Astrocyte (in vitro differentiated cells and primary cell): ENCODE results near the gene LYRM4. TPM values are rescaled to one million over a fixed set of nuclear protein-coding genes. Genes with fewer than 3 reads are reported as not detected.

Experiments
- DNase-seq: peaks from one replicate; pipeline ENCODE4 v3.0.0-alpha.2; 2010; ENCODE audit warnings: low read depth
- FAIRE-seq: peaks from 2 replicates; lab custom pipeline; 2011; peaks lifted over from hg19 to GRCh38; lab: Jason Lieb, UNC
- H2AFZ ChIP-seq: 2 replicates; pipeline ENCODE4 v1.6.0; 2012; ENCODE audit warnings: low read depth, low read length, inconsistent platforms
- H3K27ac ChIP-seq: 2 replicates; pipeline ENCODE4 v1.5.1; 2011; ENCODE audit warnings: low read depth, low read length, inconsistent platforms
- H3K27me3 ChIP-seq: 2 replicates; pipeline ENCODE4 v1.6.0; 2011; ENCODE audit warnings: low read length, inconsistent platforms; ENCODE audit not compliant: insufficient read depth
- H3K36me3 ChIP-seq: 2 replicates; pipeline ENCODE4 v1.5.1; 2011; ENCODE audit warnings: low read length, inconsistent platforms; ENCODE audit not compliant: insufficient read depth
- H3K4me1 ChIP-seq: 2 replicates; pipeline ENCODE4 v1.5.1; 2011; ENCODE audit warnings: low read length, inconsistent platforms; ENCODE audit not compliant: insufficient read depth
- H3K4me2 ChIP-seq: 2 replicates; pipeline ENCODE4 v1.6.0; 2012; ENCODE audit warnings: low read length, inconsistent platforms
- H3K4me3 ChIP-seq: 2 replicates; pipeline ENCODE4 v1.5.1; 2011; ENCODE audit warnings: low read depth, mild to moderate bottlenecking, low read length, inconsistent platforms; ENCODE audit not compliant: insufficient read depth
- H3K79me2 ChIP-seq: 2 replicates; pipeline ENCODE4 v1.6.0; 2012; ENCODE audit warnings: mild to moderate bottlenecking, low read length, inconsistent platforms; ENCODE audit not compliant: insufficient read depth
- H3K9ac ChIP-seq: 2 replicates; pipeline ENCODE4 v1.6.0; 2012; ENCODE audit warnings: mild to moderate bottlenecking, low read length, inconsistent platforms
- H3K9me3 ChIP-seq: 2 replicates; pipeline ENCODE4 v1.5.1; 2012; ENCODE audit warnings: low read depth, mild to moderate bottlenecking, low read length, inconsistent platforms; ENCODE audit not compliant: insufficient read depth
- H4K20me1 ChIP-seq: 2 replicates; pipeline ENCODE4 v1.6.0; 2012; ENCODE audit warnings: low read length, inconsistent platforms; ENCODE audit not compliant: insufficient read depth
- H3K27ac Mint-ChIP-seq: one replicate; pipeline ENCODE4 v1.8.0; 2021; ENCODE audit warnings: mild to moderate bottlenecking, mixed read lengths; ENCODE audit not compliant: unreplicated experiment
- H3K27me3 Mint-ChIP-seq: one replicate; pipeline ENCODE4 v1.8.0; 2021; ENCODE audit warnings: low read depth, mixed read lengths; ENCODE audit not compliant: unreplicated experiment
- H3K36me3 Mint-ChIP-seq: one replicate; pipeline ENCODE4 v1.8.0; 2021; ENCODE audit warnings: low read depth, mixed read lengths; ENCODE audit not compliant: unreplicated experiment
- H3K4me1 Mint-ChIP-seq: one replicate; pipeline ENCODE4 v1.8.0; 2021; ENCODE audit warnings: low read depth, mixed read lengths; ENCODE audit not compliant: unreplicated experiment
- H3K4me3 Mint-ChIP-seq: one replicate; pipeline ENCODE4 v1.8.0; 2021; ENCODE audit warnings: mild to moderate bottlenecking, moderate library complexity, mixed read lengths; ENCODE audit not compliant: unreplicated experiment
- H3K9me3 Mint-ChIP-seq: one replicate; pipeline ENCODE4 v1.8.0; 2021; ENCODE audit warnings: mild to moderate bottlenecking, mixed read lengths; ENCODE audit not compliant: unreplicated experiment
- EZH2 ChIP-seq: IDR thresholded peaks from 2 replicates; pipeline ENCODE4 v1.6.1; 2012; ENCODE audit warnings: mild to moderate bottlenecking, low read length, inconsistent platforms; ENCODE audit not compliant: insufficient read depth
- total RNA-seq: library from RNA; stranded (reverse); gene quantifications from 2 replicates; pipeline ENCODE4 v1.2.1, GENCODE V29; 2021
- TF ChIP-seq, protein P1 (sequence below): IDR thresholded peaks from 2 replicates; pipeline ENCODE4 v1.5.1; 2011; ENCODE audit warnings: low read depth, mild to moderate bottlenecking, inconsistent platforms, low read length, moderate library complexity; ENCODE audit not compliant: insufficient read depth

LYRM4 gene
- total RNA-seq, 1 donor from 2014 or later: 39.1 TPM

DNA sequence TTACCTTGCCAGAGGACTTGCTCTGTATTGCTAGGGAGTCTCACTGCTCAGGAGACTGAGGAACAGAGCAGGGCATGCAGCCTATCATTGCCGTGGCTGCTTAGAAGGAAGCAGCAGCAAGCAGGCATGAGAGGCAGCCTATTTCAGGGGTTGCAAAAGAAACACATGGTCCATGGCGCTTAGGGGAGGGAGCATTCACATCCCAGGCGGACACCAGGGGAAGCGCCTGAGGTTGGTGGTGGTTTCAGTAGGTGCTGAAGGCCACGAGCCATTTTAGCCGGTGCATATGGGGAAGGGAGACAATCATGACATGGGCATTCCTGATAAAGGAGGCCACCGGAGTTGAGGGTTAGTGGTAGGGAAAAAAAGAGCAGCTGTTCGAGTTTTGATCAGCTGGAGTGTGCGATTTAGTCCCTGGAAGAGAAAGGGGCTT is 21.5 kb upstream of the LYRM4 start:
- Histone ChIP-seq H3K9me3 (no peaks in the 10 kb centered on the region), H3K27ac (no peak overlapping the region), H3K79me2 (peaks cover 5% of the 10 kb centered on the region), H3K4me1 (peaks cover 2% of the 10 kb centered on the region), H3K9ac (no peak overlapping the region), H3K27me3 (no peaks in the 10 kb centered on the region), H3K36me3 (no peaks in the 10 kb centered on the region), H3K4me2 (no peak overlapping the region), H3K4me3 (no peak overlapping the region), H4K20me1 (peaks cover 44% of the 10 kb centered on the region), H2AFZ (no peak overlapping the region)
- Mint-ChIP-seq H3K4me1 (no peaks in the 10 kb centered on the region), H3K36me3 (no peaks in the 10 kb centered on the region), H3K9me3 (no peaks in the 10 kb centered on the region), H3K27me3 (no peaks in the 10 kb centered on the region), H3K4me3 (no peak overlapping the region), H3K27ac (no peak overlapping the region)
- FAIRE-seq (no peak), DNase-seq (no peak)
- TF ChIP-seq EZH2: no peak
- TF ChIP-seq, protein P1, sequence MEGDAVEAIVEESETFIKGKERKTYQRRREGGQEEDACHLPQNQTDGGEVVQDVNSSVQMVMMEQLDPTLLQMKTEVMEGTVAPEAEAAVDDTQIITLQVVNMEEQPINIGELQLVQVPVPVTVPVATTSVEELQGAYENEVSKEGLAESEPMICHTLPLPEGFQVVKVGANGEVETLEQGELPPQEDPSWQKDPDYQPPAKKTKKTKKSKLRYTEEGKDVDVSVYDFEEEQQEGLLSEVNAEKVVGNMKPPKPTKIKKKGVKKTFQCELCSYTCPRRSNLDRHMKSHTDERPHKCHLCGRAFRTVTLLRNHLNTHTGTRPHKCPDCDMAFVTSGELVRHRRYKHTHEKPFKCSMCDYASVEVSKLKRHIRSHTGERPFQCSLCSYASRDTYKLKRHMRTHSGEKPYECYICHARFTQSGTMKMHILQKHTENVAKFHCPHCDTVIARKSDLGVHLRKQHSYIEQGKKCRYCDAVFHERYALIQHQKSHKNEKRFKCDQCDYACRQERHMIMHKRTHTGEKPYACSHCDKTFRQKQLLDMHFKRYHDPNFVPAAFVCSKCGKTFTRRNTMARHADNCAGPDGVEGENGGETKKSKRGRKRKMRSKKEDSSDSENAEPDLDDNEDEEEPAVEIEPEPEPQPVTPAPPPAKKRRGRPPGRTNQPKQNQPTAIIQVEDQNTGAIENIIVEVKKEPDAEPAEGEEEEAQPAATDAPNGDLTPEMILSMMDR: no peak

GRCh38 chr6:5280920-5281319 is 20.2 kb upstream of the LYRM4 start:
- DNase-seq: no peak
- H3K9ac ChIP-seq: no peak overlapping the region
- H3K79me2 ChIP-seq: peaks cover 5% of the 10 kb centered on the region
- no peak for TF ChIP-seq EZH2
- TF ChIP-seq, protein P1: no peak
- FAIRE-seq: no peak
- Mint-ChIP-seq H3K36me3 (no peaks in the 10 kb centered on the region), H3K4me1 (no peaks in the 10 kb centered on the region), H3K4me3 (no peak overlapping the region), H3K27me3 (no peaks in the 10 kb centered on the region), H3K9me3 (no peaks in the 10 kb centered on the region), H3K27ac (no peak overlapping the region)
- no peak overlapping the region for H3K27ac ChIP-seq
- no peaks in the 10 kb centered on the region for H3K36me3 ChIP-seq
- H4K20me1 ChIP-seq: peaks cover 39% of the 10 kb centered on the region
- H3K4me3 ChIP-seq: no peak overlapping the region
- no peaks in the 10 kb centered on the region for H3K27me3 ChIP-seq
- no peak overlapping the region for H2AFZ ChIP-seq
- no peak overlapping the region for H3K4me2 ChIP-seq
- H3K9me3 ChIP-seq: no peaks in the 10 kb centered on the region
- peaks cover 2% of the 10 kb centered on the region for H3K4me1 ChIP-seq

DNA sequence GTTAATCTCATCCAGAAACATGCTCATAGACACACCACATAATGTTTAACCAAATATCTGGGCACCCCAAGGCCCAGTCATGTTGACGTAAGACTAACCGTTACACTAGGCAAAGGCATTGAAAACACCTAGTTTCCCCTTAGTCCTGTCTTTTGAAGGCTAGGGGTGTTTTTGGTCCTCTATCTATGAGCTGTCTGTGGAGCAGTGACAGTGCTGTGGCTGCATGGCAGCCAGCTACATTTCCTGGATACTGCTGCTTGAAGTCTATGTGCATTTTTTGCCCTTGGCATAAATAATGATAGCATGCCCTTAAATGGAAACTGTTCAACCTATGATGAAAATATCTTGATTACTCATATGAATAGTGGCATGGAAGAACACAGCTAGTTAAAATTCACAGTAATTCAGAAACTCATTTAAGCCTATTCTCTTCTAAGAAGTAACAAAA is 19.2 kb upstream of the LYRM4 start:
- Histone ChIP-seq H3K27me3 (no peaks in the 10 kb centered on the region), H3K9ac (no peak overlapping the region), H2AFZ (no peak overlapping the region), H3K4me1 (peaks cover 2% of the 10 kb centered on the region), H3K36me3 (no peaks in the 10 kb centered on the region), H3K9me3 (no peaks in the 10 kb centered on the region), H3K4me3 (no peak overlapping the region), H3K27ac (no peak overlapping the region), H3K4me2 (no peak overlapping the region), H4K20me1 (peaks cover 30% of the 10 kb centered on the region), H3K79me2 (peaks cover 5% of the 10 kb centered on the region)
- no peak for TF ChIP-seq EZH2
- TF ChIP-seq, protein P1: no peak
- Mint-ChIP-seq H3K4me1 (no peaks in the 10 kb centered on the region), H3K36me3 (no peaks in the 10 kb centered on the region), H3K27ac (no peak overlapping the region), H3K27me3 (no peaks in the 10 kb centered on the region), H3K9me3 (no peaks in the 10 kb centered on the region), H3K4me3 (no peak overlapping the region)
- no peak for DNase-seq
- no peak for FAIRE-seq
